ENCODE measurements around the gene RABGAP1. TPM values are rescaled to one million over a fixed set of nuclear protein-coding genes. Genes with fewer than 3 reads are reported as not detected.
A peak's percentile ranks its signal among the peaks of the same experiment; 100 is the strongest.

Gene RABGAP1
- total RNA-seq, 1 donor from 2014 or later: 58.6 TPM

- peak overlapping the region; percentile 45 for H3K27ac ChIP-seq
- H3K27me3 ChIP-seq: no peaks in the 10 kb centered on the region
- TF ChIP-seq CTCF (IDR thresholded peaks at IDR 0.05): no peak
- ATAC-seq: peak; percentile 59
- intact Hi-C loops (cut with DNase I): no loop called here
- H3K4me3 ChIP-seq: no peak overlapping the region
- no peaks in the 10 kb centered on the region for H3K4me1 ChIP-seq
- DNase-seq: no peak
- peaks cover 19% of the 10 kb centered on the region for H3K36me3 ChIP-seq
- no peaks in the 10 kb centered on the region for H3K9me3 ChIP-seq
Measured at GRCh38 chr9:123111427-123112014, 170.7 kb downstream of the RABGAP1 start.

DNA sequence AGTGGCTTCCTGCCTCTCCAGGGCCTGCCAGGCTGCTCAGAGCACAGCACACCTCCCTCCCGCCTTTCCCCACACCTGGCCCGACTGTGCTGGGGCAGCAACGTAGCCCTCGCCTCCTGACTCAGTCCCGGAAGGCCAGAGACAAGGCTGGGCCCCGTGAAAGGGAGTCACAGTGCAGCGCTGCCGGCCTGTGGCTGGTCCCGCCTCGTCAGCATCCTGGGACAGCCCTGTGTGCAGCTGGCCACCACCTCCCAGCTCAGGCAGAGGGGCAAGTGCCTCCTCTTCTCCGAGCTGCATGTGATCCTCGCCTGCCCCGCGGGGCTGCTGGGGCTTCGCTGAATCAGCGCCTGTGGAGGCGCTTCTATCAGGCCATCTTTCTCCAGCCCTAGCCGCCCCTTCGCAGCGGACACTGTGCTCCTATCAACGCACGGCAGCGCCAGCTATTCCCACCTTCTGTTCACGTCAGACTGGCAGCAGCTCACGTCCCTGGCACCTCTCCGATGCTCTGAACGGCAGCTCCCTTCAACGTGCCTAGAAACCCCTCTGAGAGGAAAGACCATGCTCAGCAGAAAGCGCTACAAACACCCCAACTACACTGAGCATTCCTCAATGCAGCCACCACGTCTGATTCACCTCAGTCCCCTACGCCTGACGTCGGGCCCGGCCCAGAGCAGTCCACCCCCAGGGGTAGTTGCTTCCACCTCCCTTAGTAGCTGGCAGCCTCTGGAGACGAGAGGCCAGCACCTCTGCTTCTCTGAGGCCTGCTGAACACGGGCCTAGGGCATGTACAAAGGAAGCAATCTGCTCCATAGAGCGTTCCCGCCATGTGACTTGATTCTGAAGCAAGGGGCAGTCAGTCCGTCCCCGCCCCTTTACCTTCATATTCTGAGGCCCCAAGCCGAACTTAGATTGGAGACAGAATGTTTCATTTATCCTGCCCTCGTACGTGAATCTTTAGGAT is 171.5 kb downstream of the RABGAP1 start:
- no peaks in the 10 kb centered on the region for H3K9me3 ChIP-seq
- peaks cover 19% of the 10 kb centered on the region for H3K36me3 ChIP-seq
- DNase-seq (no peak), ATAC-seq (peak; percentile 32)
- intact Hi-C loops (cut with DNase I): no loop called here
- H3K4me3 ChIP-seq: no peak overlapping the region
- H3K27ac ChIP-seq: peak overlapping the region; percentile 45
- no peaks in the 10 kb centered on the region for H3K27me3 ChIP-seq
- no peak for TF ChIP-seq CTCF (IDR thresholded peaks at IDR 0.05)
- H3K4me1 ChIP-seq: no peaks in the 10 kb centered on the region

- Histone ChIP-seq H3K27ac (no peak overlapping the region), H3K27me3 (no peaks in the 10 kb centered on the region), H3K9me3 (no peaks in the 10 kb centered on the region), H3K4me3 (no peak overlapping the region), H3K36me3 (peaks cover 12% of the 10 kb centered on the region), H3K4me1 (no peaks in the 10 kb centered on the region)
- intact Hi-C loops (cut with DNase I): no loop called here
- no peak for DNase-seq
- ATAC-seq: no peak
- TF ChIP-seq CTCF (IDR thresholded peaks at IDR 0.05): no peak
Measured at GRCh38 chr9:123113185-123113584, 172.4 kb downstream of the RABGAP1 start.

DNA sequence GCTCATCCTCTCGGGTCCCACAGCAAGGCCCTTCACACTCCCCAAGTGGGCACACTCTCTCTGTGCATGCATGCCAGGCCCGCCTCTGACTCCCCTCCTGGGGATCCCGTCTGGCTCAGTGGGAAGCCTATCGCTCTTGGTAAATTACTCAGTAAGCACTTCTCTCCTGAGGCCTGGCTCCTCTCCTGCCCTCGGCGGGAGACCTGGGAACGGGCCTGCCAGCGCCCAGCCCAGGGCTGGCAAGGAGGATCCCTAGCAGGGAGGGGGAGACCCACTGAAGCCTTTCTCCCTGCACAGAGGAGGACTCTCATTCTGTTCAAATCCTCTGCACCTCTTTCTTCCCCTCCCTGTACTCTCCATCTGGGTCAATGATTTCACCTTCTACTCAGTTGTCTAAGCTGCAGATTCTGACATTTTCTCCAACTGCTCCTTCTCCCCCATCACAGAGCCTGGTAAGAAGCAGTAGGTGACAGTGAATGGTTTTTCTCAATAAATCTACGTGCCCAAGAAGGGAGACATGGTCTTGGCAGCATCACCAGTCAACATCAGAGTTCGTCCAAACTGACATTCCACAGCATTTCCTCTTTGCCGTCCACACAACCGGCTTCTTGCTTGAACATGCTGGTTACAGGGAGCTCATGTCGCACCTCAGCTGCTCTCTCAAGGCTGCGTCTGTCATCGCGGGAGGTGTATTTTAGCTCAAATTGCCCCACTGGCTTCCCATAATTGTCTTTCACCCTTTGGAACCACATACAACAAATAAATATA is 174.5 kb downstream of the RABGAP1 start:
- intact Hi-C loops (cut with DNase I): no loop called here
- no peak for DNase-seq
- Histone ChIP-seq H3K27me3 (no peaks in the 10 kb centered on the region), H3K4me1 (peaks cover 7% of the 10 kb centered on the region), H3K4me3 (no peak overlapping the region), H3K27ac (no peak overlapping the region), H3K9me3 (no peaks in the 10 kb centered on the region), H3K36me3 (no peaks in the 10 kb centered on the region)
- TF ChIP-seq CTCF (IDR thresholded peaks at IDR 0.05): no peak
- no peak for ATAC-seq

GRCh38 chr9:123116036-123116435 is 175.2 kb downstream of the RABGAP1 start:
- Histone ChIP-seq H3K27ac (no peak overlapping the region), H3K9me3 (no peaks in the 10 kb centered on the region), H3K4me3 (no peak overlapping the region), H3K4me1 (peaks cover 7% of the 10 kb centered on the region), H3K36me3 (no peaks in the 10 kb centered on the region), H3K27me3 (no peaks in the 10 kb centered on the region)
- no peak for TF ChIP-seq CTCF (IDR thresholded peaks at IDR 0.05)
- DNase-seq (no peak), ATAC-seq (no peak)
- intact Hi-C loops (cut with DNase I): no loop called here
